Bone marrow (tissue), 2 donors: ENCODE measurements around the gene NSG2.
"Not testable (repeated sequence)": the region's sequence is repeated elsewhere in the genome, so short reads cannot be mapped to it uniquely, and the experiment has no call there.

ENCODE experiments used
- DNase-seq, 2 donors: peaks; one replicate each; lab custom pipeline; 2025; lab: John Stamatoyannopoulos, UW

NSG2 gene

DNA sequence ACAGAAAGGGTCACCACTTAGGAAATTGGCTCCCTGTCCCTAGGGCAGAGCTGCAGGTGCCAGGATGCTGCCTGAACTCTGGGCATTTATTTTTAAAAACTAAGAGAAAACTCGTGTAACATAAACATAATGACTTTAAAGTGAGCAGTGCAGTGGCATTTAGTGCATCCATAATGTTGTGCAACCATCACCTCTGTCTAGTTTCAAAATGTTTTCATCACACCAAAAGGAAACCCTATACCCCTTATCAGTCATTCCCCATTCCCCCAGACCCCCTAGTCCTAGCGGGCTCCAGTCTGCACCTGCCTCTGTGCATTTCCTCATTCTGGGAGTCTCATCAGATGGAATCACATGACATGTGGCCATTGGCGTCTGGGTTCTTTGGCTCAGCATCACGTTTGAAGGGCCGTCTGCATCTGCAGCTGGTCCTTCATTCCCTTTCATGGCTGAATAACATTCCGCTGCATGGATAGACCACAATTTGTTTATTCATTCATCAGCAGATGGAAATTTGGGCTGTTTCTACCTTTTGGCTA is 55.8 kb downstream of the NSG2 start:
- no peak for DNase-seq

DNA sequence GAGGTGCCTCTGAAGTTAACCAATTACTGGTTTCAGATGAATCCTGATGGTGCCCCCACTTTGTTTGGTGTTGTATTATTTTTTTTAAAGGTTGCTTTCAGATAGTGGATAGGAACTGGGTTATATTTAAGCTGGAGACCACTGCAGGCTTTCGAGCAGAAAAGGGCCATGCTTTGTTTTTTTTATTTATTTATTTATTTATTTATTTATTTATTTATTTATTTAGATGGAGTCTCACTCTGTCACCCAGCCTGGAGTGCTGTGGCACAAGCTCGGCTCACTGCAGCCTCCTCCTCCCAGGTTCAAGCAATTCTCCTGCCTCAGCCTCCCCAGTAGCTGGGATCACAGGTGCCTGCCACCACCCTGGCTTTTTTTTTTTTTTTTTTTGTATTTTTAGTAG is 57.1 kb downstream of the NSG2 start:
- not testable (repeated sequence) for DNase-seq

DNA sequence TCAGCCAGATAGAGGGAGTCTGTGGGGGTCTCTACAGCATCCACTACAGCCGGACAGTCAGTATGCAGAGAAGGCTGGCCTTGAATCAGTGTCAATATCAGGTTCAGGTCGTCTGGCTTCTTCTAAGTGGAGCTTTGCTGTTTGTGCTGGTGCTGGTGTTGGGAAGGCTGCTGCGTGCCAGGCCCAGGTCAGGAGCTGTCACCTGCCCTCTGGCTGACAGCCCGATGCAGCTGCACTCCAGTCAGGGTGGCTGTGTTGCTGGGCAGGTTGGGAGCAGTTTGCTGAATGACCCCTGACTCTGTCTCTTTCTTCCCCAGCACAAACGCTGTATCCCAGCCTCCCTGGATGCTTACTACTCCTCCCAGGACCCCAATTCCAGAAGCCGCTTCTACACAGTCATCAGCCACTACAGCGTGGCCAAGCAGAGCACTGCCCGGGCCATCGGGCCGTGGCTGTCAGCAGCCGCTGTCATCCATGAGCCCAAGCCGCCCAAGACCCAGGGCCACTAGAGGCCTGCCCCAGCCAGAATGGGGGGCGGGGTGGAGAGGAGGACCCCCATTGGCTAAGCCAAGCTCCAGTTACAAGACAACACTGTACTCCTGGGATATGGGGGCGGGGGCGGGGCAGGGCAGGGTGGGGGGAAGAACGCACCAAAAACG is 61.6 kb downstream of the NSG2 start:
- no peak for DNase-seq

DNA sequence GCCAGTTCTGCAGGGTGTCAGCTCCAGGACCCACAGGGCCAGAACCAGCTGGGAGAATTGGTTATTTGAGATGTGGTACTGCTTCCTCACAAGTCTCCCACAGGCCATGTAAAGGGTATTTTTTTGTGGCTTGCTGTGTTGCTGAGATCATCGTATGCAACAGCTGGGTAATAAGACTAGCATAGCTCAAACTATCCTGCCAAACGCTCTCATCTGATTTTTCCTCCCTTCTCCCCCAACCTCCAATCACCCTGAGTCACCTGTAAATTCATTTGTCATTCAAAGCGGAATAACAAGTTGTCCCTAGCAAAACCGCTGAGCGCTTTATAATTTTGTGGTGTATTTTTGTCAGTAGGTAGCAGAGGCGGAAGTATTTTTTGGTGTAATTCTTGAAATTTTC is 63.2 kb downstream of the NSG2 start:
- DNase-seq, result no peak

DNA sequence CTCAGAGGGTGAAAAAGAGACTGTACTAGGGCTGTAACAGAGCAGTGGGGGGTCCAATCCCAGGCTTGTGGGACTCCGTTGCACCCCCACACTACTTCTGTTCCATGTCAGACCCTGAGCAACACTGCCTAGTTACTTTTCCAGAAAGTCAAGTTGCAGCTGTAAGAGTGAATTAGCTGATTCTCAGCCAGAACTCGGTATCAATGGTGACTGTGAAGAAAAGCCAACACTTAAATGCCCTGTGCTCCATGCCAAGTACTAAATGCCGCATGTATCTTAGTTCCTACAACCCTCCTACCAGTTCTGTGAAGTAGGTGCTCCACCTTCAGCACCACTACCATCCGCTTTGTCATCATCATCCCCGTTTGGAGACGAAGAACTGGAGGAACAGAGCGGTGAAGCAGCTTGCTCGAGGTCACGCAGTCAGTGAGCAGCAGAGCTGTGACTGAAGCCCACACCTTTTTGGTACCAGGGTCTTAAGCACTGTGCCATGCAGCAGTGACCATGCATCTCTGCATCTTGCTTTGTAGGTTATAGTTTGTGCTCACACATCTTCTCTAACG is 64.3 kb downstream of the NSG2 start:
- DNase-seq, result no peak

DNA sequence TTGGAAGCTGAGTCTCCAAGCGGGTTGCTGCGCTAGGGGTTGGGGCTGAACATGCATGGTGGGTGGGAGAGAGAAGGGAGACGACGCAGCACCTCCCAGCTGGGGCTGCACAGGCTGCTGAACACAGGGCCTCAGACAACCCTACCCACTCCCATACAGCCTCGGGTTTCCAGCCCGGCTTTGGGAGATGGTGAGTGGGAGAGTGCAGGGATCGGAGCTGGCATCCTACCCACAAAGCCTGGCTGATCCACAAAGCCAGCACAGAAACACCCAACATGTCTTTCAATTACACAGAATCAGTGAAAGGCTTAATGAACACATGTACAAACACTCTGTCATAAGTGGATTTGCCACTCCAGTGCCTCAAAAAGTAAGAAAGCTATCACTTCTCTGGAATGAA is 64.8 kb downstream of the NSG2 start:
- no peak for DNase-seq

DNA sequence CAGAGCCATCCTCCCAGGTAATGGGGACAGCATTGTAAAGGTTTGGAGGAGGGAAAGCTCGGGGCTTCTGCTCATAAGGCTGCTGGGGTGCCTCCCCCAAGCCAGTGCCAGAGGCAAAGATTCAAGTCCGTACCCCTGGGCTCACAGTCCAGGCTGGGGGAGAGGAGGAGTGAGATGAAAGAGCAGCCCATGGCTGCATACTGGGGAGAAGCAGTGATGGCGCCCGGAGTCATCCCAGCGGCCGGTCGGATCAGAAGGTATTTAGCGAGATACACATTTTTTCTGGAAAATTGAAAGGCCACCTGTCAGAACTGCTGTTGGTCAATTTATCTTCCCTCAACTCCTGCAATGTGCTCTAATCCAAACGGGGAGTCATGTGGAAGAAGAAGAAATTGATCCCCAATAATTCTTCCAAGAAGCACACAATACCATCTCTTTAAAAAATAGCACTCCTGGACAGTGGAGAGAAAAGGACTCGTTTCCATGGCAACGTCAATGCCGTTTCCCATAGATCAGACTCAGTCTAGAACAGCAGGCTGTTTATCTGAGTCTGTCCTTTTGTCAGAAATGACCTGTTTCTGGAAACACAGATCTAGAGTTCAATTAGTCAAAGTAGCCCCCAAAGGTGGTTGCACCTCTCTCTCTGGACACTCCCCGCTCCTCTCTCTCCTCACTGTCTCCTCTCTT is 65.9 kb downstream of the NSG2 start:
- no peak for DNase-seq

DNA sequence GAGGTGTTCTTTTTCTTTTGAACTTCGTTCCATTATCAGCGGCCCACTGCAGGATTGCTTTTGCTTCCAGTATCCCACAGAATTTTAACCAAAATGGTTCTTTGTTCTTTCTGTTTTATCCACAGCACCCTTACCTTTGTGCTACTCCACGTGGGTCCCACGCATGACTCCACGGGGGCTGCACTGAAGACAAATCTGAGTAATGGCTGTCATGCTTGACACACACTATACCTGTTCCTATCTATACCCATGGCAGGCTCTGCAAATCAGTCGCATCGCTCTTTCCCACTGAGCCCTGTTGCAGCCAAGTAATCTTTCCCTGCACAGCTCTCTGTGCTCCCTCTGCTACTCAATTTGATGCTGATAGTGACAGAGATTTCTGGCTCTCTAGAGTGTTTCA is 69.7 kb downstream of the NSG2 start:
- DNase-seq, result no peak

DNA sequence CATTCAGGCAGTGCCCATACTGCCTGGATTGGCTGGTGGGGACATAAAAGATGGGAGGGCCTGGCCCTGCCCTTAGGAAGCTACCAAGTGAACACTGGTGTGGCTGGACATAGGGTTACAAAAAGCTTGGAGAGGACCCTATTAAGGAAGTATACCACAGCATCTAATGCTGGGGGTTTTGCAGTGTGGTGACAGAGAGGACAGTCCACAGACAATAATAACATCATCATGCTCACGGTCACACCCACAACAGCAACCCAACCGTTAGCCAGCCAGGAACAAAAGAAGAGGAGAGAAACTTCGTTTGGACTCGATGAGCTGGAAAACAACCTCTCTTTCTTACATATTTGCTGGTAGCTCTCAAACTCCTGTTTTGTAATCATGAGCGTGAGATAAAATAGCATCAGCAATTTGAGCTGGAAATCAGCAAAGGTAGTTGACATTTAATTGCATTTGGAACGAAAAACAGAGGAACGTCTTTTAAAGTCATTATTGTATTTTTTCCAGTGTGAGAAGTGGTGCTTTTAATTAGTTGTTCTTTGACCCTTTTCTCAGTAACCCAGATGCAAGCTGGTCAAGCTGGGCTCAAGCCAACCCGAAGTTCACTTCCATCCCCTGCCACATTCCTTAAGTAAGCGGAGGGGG is 73.4 kb downstream of the NSG2 start:
- no peak for DNase-seq

DNA sequence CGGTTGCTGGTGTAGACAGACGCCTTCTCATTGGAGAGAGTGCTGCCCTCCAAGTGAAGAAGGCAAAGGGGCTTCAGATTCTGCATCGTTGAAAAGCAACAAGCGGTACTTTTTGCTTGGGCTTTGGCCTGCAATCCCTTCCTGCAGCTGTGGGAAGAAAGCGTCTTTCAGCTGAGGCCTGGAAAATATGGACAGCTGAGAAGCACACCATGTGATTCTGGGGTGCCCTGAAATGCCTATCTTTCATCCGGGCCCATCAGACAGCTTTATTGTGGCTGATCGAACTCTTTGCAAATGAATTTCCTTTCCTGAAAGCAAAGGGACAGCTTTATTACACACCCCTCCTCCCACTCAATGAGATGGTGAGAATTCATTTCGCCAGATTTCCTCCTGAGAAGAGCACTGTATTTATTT is 74.0 kb downstream of the NSG2 start:
- no peak for DNase-seq

DNA sequence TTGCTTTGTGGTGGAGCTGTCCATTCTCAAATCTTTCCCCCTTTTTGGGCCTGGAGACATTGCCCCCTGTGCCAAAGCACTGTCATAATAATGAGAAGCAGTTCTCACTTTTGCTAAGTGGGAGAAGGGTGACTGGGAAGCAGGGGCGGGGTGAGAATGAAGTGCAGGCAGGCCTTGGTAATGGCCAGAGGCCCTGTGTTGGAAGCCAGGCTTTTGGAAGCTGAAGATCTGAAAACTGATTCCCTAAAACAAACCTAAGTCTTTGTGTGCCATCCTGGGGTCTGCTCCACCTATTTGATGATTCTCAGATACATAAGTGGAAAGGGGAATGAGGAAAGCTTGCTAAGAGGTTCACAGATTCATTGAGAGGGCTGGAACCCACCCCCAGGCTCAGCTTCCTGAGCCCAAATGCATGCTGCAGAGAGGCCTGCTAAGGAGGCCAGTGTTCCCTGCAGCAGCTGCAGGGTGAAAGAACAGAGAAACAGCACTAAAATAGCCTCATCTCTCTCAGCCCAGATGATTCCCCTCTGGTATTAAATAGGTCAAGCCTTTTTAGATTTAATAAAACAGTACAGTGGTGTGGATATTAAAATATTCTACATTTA is 75.0 kb downstream of the NSG2 start:
- no peak for DNase-seq

DNA sequence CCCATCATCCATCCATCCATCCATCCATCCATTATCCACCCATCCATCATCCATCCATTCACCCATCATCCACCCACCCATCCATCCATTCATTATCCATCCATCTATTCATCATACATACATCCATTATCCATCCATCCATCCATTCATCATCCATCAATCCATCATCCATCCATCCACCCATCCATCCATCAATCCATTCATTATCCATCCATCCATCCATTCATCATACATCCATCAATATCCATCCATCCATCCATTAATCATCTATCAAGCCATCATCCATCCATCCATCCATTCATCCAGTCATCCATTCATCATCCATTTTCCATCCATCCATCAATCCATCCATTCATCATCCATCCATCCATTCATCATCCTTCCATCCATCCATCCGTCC is 89.0 kb downstream of the NSG2 start:
- no peak for DNase-seq

DNA sequence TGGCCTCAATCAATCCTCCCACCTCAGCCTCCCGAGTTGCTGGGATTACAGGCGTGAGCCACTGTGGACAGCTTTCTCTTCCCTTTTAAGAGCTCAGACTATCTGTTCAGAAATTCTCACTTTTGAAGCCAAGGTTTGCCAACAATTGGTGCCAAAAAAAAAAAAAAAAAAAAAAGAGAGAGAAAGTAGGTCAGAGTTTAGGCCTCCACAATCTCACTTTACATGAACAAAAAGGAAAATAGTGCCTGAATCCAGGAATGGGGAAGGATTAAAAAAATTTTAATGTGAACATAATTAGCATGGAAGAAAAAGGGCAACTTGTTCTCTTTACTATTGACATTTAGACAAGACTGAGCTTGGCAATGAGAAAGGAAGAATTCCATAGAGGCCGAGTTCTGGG is 94.1 kb downstream of the NSG2 start:
- no peak for DNase-seq

DNA sequence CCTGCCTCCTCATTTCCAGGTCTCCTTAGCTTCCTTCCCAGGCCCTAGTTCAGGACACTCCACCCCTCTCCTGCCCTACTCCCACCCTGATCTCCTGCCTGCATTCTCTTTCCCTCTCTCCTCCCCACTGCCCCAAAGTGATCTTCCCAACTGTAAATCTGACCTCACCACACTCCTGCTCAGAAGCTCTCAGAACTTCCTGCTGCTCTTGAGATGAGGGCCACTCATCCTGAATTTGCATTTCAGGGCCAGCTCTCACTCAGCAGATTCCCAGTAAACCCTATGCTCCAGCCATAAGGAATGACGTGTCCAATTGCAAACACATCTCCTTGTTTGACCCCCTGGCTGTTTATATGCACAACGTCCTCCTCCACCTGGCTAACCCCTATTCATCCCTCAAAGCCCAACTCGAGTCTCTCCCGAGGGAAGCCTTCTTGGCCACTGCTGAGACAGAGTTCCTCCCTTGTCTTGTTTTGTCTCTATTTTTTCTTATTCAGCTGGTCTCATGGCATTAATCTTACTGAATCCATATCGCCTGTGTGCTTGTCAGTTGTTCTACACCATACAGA is 95.0 kb downstream of the NSG2 start:
- DNase-seq, result no peak

DNA sequence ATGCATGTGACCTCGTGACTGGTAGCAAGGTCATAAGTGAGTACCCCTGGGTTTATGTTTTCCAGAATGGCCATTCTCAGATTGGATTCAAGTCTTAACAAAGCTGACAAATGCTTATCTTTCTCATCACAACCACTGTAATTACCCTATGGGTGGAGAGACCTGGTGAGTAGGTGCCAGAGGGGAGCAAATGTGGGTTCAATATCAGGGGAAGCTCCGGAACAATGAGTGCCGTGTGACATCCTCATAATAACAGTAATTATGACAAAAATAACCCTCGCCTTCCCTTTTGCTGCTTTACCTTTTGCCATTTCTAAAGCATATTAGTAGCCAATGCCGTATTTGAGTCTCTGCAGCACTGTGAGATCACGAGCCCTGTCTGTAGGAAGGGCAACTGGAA is 95.9 kb downstream of the NSG2 start:
- DNase-seq, result no peak

DNA sequence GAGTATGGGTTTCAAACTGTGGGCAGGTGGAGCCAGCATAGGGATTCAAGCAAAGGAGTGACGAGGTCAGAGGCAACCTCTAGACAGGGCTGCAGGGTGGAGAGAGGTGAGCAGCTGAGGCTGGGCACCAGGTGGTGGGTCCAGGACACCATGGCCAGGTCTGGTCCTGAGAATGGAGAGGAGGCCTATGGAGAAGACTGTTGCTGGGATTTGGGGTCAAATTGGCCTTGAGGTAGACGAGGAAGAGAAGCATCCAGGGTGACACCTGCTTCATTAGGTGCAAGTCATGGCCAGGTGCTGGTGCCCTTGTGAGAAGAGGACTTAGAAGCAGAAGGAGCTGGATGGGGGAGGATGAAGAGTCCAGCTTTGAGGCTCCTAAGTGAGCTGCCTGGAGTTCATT is 99.6 kb downstream of the NSG2 start:
- DNase-seq, result no peak

DNA sequence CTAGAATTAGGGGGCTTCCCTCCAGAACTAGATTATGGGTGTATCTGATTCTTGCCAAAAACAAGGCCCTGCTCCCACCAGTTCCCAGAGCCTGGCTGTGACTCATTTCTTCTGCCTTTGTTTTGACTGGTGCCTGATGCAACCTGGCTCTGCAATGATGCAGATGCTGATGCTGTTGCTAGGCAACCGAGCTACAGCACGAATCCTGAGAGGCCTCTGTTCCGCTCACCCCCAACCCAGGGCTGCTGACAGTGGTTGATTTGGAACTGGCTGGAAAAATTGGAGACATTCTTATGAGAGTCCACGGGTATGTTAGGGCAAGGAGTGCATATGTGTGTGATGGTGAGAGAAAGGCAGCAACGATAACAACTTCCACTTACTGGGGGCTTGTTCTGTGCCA is 100.3 kb downstream of the NSG2 start:
- DNase-seq, result no peak

DNA sequence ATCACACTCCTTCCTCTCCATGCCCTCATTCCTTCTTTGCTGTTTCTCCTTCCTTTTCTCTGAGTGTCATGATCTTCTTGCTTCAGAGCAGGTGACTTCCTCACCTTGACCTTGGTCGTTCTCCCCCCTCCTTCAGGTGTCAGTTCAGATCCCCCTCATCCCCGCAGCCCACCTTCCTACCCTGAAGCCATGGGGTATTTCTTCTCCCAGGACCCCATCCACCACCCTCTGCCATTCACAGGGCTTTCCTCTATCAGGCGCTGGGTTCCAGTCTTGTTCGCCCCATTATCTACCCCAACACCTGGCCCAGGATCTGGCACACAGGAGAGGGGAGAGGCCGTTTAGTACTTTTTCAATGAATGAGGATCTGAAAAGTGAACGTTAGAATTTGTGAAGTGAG is 101.0 kb downstream of the NSG2 start:
- no peak for DNase-seq

DNA sequence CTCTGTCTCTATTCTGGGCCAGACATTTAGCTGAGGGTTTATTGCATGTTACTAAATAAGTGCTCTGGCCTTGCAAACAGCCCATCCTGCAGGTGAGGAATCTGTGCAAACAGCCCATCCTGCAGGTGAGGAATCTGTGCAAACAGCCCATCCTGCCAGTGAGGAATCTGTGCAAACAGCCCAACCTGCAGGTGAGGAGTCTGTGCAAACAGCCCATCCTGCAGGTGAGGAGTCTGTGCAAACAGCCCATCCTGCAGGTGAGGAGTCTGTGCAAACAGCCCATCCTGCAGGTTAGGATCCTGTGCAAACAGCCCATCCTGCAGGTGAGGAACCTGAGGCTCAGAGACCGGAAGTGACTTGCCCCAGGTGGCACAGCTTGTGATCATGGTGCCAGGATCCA is 101.5 kb downstream of the NSG2 start:
- not testable (repeated sequence) for DNase-seq

DNA sequence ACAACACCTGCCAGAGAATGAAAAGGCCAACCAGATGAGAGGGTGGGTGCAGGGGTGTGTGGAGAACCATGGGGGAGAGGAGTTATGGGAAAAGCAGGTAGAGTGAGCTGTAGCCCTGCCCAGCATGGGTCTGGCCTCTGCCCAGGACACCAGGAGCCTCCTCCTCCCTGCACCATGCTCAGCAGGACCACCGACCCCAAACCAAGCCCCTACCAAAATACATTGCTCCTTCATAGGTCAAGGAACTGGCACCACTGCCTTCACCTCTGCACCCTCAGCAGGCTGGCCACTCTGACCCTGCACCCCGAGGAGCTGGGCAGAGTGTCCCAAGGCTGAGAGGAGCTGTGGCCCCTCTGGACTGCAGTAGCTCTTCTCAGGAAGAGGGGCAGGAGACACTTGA is 102.0 kb downstream of the NSG2 start:
- no peak for DNase-seq

DNA sequence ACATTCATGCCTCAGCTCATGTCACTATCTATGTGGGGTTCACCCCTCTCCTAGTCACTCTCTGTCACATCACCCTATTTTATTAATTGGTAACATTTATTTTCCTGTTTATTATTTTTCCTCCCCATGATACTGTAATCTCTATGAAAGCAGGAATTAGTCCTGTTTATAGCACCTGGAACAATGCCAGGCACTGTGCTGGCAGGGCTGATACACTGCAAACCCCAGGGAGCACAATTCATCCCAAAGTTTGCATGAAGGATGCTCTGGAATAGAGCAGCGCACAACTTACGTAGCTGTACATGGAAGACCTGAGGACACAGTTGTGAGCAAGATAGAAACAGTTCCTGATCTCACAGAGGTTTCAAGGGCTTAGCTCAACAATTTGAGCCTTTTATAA is 103.2 kb downstream of the NSG2 start:
- no peak for DNase-seq

DNA sequence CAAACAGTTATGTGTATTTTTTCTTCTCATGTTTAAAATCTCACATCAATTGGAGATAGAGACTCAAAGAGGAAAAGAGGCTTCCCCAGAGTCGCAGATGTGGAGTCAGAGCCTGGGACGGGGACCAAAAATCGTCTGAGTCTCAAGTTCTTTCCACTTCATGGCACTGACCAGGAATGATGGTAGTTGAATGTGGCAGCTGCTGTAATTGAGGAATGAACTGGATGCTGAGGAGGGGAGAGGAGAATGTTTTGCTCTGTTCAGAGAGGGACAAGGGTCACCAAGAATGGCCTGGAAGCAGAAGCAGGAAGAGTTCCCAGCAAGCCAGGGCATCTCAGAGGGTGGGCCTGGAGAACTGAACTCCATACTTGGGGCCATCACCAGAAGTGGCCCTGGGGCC is 103.9 kb downstream of the NSG2 start:
- DNase-seq, result no peak
